ENCODE data around the gene SYTL1.
A peak's percentile ranks its signal among the peaks of the same experiment; 100 is the strongest.

The SYTL1 gene

DNA sequence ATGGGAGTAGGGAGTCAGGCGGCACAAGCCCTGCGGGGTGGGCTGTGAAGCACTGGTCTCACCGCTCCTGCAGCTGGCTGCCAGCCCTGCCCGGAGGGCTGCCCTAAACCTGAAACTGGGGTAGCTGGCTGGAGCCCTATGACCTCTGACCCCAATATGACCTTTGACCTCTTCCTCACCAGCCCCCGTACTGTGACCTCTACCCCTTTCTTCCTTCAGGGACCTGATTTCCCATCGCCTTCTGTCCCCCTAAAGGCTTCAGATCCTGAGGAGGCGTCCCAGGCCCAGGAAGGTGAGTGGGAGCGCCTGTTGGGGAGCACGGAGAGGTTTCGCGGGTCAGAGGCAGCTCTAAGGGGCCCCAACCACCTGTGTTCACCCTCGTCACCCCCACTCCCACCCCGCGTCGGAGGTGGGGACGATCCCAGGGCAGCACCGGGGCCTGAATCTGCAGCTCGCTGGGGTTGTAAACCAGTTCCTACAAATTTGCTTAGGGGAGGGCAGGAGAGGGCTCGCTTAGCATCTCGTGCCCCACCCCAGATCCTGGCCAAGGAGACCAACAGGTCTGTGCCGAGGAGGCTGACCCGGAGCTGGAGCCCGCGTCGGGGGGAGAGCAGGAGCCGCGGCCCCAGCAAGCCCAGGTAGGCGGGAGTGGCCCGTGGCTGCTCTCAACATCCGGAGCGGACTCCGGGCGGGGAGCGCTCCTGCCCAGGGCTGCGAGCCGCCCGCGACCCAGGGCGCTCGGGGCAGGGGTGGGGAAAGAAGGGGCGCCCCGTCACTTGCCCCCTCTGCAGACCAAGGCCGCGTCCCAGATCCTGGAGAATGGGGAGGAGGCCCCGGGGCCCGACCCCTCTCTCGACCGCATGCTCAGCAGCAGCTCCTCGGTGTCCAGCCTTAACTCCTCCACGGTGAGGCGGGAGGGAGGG, 7.3 kb downstream of the SYTL1 start:
- peak; percentile 45 for DNase-seq (ENCODE audit: low spot score)

DNA sequence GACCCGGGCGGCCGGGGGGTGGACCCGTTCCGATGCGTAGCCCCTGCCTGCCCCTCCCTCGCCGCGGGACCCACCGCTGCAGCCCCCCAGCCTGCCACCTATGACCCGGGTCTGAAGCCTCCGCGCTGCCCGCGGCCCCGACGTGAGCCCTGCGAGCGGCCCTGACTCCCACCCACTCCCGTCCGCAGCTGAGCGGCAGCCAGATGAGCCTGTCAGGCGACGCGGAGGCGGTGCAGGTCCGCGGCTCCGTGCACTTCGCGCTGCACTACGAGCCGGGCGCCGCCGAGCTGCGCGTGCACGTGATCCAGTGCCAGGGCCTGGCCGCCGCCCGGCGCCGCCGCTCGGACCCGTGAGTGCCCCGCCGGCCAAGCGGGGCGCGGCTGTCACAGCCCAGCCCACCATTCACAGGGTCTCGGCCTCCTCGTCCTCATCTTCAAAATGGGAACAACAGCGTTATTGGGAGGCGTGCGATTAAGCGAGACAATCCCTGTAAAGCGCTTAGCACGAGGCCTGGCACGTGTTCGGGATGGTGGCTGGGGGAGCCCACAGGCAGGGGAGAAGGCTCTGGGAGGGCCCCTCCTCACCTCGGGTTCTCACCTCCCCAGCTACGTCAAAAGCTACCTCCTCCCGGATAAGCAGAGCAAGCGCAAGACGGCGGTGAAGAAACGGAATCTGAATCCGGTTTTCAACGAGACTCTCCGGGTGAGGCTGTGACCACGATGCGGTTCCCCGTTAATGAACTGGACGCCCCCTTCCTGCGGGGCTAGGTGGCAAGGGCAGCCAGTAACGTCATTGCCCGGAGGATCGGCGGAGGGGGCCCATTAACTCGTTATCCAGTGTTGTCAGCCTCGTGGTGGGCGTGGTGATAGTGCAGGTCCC, 8.2 kb downstream of the SYTL1 start:
- peak; percentile 90 for DNase-seq (ENCODE audit: low spot score)

DNA sequence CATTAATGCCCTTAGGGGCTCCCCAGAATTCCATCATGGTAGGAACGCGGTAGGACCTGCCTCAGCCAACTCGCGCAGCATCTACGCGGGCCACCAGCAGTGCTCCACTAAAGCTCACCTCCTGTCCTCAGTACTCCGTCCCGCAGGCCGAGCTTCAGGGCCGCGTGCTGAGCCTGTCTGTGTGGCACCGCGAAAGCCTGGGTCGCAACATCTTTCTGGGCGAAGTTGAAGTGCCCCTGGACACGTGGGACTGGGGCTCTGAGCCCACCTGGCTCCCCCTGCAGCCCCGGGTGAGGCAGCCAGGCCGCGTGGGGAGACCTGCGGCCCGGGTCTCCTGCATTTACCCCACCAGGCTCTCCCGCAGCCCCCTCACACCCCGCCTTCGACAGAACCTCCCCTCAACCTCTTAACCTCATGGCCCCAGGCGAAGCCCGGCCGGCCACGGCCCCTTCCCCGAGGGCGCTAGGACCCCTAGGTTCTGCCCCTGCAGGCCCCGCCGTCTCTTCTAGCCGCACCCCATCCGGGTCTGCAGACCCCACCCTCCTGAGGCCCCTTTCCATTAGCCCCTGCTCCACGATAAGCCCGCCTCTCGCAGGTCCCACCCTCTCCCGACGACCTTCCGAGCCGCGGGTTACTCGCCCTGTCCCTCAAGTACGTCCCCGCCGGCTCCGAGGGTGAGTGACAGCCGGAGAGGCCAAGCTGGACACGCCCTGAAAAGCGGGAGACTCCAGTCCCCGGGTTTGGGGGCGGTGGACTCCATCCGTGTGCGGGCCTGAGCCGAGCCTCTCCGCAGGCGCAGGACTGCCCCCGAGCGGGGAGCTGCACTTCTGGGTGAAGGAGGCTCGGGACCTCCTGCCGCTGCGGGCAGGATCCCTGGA, 9.1 kb downstream of the SYTL1 start:
- DNase-seq (ENCODE audit: low spot score) = peak; percentile 41

GRCh38 chr1:27351541-27352107, 9.8 kb downstream of the SYTL1 start:
- DNase-seq (ENCODE audit: low spot score) = no peak

DNA sequence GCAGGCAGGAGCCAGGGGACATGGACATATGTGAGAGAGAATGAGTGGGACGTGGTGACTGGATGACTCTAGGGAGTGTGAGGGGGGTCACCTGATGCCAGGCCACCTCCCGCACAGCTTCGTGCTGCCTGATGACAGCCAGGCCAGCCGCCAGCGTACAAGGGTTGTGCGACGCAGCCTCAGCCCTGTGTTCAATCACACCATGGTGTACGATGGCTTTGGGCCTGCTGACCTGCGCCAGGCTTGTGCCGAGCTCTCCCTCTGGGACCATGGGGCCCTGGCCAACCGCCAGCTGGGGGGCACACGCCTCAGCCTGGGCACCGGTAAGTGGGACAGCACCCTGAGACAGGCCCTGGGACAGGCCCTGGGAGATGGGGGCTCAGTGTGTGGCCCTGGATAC, 11.3 kb downstream of the SYTL1 start:
- DNase-seq (ENCODE audit: low spot score) = no peak

DNA sequence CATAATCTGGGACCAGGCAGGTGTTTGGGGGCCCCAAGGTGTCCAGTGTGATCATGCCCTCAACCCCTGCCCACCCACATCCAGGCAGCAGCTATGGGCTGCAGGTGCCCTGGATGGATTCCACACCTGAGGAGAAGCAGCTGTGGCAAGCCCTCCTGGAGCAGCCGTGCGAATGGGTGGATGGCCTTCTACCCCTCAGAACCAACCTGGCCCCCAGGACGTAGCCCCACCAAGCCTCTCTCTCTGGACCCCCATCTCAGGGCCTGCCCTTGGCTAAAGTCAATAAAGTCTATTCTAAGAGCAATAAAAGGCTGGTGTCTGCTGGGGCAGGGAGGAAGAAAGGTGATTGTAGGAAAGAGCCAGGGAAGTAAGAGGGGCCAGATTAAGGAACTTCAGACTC, 11.8 kb downstream of the SYTL1 start:
- no peak for DNase-seq (ENCODE audit: low spot score)

DNA sequence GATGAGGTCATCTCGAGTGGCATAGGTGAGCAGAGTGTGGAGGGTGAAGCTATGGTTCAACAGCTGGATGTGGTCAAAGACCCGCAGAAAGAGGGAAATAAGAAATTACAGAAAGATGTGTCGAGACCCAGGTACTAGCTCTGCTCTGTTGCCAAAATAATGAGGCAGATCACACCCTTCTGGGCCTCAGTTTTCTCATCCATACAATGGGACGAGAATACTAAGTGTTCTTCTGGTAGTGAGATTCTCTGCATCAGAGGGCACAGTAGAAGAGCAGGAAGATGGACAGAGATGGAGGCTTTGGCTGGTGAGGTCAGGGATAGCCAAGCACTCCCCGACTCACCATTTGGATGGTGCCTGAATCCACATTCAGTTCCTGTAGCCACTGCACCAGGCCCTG, 13.9 kb downstream of the SYTL1 start:
- DNase-seq (ENCODE audit: low spot score) = no peak

DNA sequence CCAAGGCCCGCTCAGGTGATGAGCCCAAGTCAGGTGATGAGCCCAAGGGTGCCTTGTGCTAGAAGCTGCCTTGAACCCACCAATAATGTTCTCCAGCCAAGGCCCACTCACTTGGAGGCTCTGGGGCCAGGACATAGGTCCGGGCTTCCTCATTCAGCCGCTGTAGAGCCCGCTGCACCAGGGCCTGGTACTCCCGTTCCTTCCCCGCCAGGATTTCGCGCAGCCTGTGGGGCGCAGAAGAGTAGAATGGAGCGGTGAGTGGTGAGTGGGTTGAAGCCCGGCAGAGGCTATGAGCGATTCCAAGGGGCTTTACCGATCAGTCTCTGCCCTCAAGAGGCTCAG, 14.4 kb downstream of the SYTL1 start:
- no peak for DNase-seq (ENCODE audit: low spot score)

DNA sequence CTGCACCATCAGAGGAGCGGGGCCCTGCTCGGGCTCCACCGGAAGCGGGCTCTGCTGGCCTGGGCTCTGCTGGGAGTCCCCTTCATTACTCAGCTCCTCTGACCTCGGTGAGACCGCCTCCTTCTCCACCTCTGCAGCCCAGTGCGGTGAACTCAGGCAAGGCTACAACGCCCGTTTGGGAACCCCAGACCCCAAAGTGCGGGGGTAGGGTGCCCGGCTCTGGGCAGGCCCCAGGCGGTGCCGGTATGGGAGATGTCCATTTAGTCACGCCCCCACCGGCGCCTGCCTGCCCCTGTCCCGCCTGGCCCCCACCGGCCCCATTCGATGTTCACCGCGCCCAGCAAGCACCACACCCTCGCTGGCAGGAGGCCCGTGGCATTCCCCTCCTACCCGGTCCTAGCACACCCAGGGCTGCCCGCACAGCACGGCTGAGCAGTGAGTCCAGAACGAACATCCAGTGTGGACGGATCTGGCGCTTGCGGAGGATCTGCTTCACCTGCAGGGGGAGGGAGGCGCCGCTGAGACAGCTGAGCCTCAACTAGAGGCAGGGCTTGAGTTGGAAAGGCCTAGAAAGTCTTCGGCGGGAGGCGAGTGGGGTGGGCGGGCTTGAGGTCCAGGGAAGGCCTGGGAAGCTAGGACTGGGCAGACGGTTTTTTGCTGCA, 14.9 kb downstream of the SYTL1 start:
- DNase-seq (ENCODE audit: low spot score) = no peak

- DNase-seq (ENCODE audit: low spot score) = peak; percentile 88
Measured at GRCh38 chr1:27357281-27358037, 15.6 kb downstream of the SYTL1 start.

DNA sequence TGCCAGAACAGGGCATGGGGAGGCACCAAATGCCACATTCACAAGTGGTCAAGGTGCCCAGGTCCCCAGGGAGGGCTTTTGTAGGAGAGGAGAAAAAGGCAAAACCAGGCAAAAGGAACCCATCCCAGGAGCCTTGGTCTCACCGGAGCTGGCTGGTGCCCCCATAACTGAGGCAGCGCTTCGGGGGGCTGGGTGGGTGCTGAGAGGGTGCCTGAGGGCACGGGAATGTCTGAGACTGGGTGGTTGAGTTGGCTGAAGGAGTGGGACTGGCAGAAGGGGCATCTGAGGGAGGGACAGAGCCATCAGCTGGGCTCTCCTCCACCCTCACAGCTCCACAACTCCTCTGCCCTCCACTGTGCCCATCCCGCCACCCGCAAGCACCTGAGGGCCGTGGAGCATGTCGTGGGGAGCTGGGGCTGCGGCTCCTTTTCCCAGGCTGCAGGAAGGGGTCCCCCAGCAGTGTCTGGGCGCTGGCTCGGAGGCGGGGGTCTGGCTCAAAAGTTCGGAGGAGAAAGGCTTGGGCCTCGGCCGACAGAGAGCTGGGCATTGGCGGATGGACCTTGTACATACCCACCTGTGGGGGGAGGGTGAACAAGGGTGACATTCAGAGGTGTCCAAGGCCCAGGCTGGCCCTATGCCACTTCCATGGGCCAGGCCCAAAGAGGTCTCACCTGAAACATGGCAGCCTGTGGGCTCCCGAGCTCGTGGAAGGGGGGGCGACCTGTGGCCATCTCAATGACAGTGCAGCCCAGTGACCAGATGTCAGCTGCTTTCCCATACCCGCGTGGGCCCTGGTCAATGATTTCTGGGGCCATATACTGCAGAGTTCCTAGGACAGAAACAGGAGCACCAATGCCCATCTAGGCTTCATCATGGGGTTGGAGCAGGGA, 16.5 kb downstream of the SYTL1 start:
- no peak for DNase-seq (ENCODE audit: low spot score)

GRCh38 chr1:27358928-27359313, 17.1 kb downstream of the SYTL1 start:
- no peak for DNase-seq (ENCODE audit: low spot score)

GRCh38 chr1:27359822-27360158, 18.0 kb downstream of the SYTL1 start:
- no peak for DNase-seq (ENCODE audit: low spot score)

GRCh38 chr1:27360159-27361043, 18.6 kb downstream of the SYTL1 start:
- DNase-seq (ENCODE audit: low spot score) = no peak

GRCh38 chr1:27361044-27361402, 19.2 kb downstream of the SYTL1 start:
- no peak for DNase-seq (ENCODE audit: low spot score)

- DNase-seq (ENCODE audit: low spot score) = no peak
Measured at GRCh38 chr1:27361553-27361952, 19.7 kb downstream of the SYTL1 start.

- no peak for DNase-seq (ENCODE audit: low spot score)
Measured at GRCh38 chr1:27363766-27364695, 22.2 kb downstream of the SYTL1 start.

All from AG20443 (cell line).